Uterus (tissue), 2 donors: ENCODE data around the gene REN.

ENCODE experiments used
- CTCF ChIP-seq, 4 experiments: fragments of 200-600 bp in 2 of 4; fragments of 450-650 bp in 2 of 4; sonication (generic) in 2 of 4; IDR thresholded peaks; one replicate each; pipeline ENCODE4 v1.5.1; 2016 to 2019; ENCODE audit warnings: antibody characterized with exemption in 4 of 4, mild to moderate bottlenecking in 2 of 4, moderate library complexity in 1 of 4
- POLR2A ChIP-seq, 2 donors: fragments of 450-650 bp; IDR thresholded peaks; one replicate each; pipeline ENCODE4 v1.6.1; 2016; ENCODE audit warnings: antibody characterized with exemption in 2 of 2, mild to moderate bottlenecking in 1 of 2, moderate library complexity in 1 of 2

DNA sequence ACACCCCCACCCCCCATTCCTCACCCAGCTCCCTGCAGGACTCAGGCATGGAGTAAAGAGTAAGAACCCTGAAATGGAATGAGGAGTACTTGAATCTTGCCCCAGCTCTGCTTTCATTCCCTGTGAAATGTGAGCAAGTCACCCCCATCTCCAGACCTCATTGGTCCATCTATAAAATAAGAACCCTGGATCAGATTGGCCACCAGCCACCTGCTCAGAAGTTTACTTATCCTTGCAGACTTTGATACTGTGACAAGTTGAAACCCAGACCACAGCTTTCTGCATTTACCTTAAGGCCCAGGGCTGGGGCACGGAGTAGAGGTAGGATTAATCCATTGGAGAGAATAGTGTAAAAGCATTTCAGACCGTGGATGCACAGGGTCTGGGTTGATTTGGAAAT is 27.9 kb upstream of the REN start:
- TF ChIP-seq CTCF (IDR thresholded peaks at IDR 0.05) (no peak), POLR2A (IDR thresholded peaks at IDR 0.05) (no peak)
